ENCODE data around the gene POU6F2. TPM values are rescaled to one million over a fixed set of nuclear protein-coding genes. Genes with fewer than 3 reads are reported as not detected.

Gene POU6F2
- total RNA-seq, 2 donors from 2014 or later, result 0.16 to 0.22 TPM

- no peak for ATAC-seq (replicated peaks)
- H3K27me3 Mint-ChIP-seq, result peaks cover 4% of the 10 kb centered on the region
These were observed 118.3 kb downstream of the POU6F2 start for GRCh38 chr7:39095875-39096619.

GRCh38 chr7:39098506-39098905 lies 120.8 kb downstream of the POU6F2 start:
- Mint-ChIP-seq H3K36me3 (ENCODE audit: low read depth) (no peaks in the 10 kb centered on the region), H3K9me3 (peaks cover 5% of the 10 kb centered on the region), H3K4me1 (no peaks in the 10 kb centered on the region), H3K27ac (no peak overlapping the region), H3K4me3 (no peak overlapping the region), H3K27me3 (peaks cover 4% of the 10 kb centered on the region)
- ATAC-seq (replicated peaks), result no peak

More at GRCh38 chr7:39095875-39096619, 118.3 kb downstream of the POU6F2 start:
- H3K9me3 Mint-ChIP-seq, result peaks cover 5% of the 10 kb centered on the region
- no peaks in the 10 kb centered on the region for H3K4me1 Mint-ChIP-seq
- no peak overlapping the region for H3K4me3 Mint-ChIP-seq
- no peaks in the 10 kb centered on the region for H3K36me3 Mint-ChIP-seq (ENCODE audit: low read depth)
- H3K27ac Mint-ChIP-seq, result no peak overlapping the region

GRCh38 chr7:39099146-39099545 lies 121.4 kb downstream of the POU6F2 start:
- H3K4me3 Mint-ChIP-seq, result no peak overlapping the region
- H3K27ac Mint-ChIP-seq, result no peak overlapping the region
- no peaks in the 10 kb centered on the region for H3K36me3 Mint-ChIP-seq (ENCODE audit: low read depth)
- peaks cover 4% of the 10 kb centered on the region for H3K27me3 Mint-ChIP-seq
- ATAC-seq (replicated peaks), result no peak
- H3K9me3 Mint-ChIP-seq, result peaks cover 5% of the 10 kb centered on the region
- no peaks in the 10 kb centered on the region for H3K4me1 Mint-ChIP-seq

- peaks cover 4% of the 10 kb centered on the region for H3K27me3 Mint-ChIP-seq
- no peaks in the 10 kb centered on the region for H3K36me3 Mint-ChIP-seq (ENCODE audit: low read depth)
- H3K9me3 Mint-ChIP-seq, result peaks cover 5% of the 10 kb centered on the region
- H3K4me3 Mint-ChIP-seq, result no peak overlapping the region
- H3K4me1 Mint-ChIP-seq, result no peaks in the 10 kb centered on the region
- ATAC-seq (replicated peaks), result no peak
- no peak overlapping the region for H3K27ac Mint-ChIP-seq
These were observed 122.6 kb downstream of the POU6F2 start for GRCh38 chr7:39100270-39100669.

DNA sequence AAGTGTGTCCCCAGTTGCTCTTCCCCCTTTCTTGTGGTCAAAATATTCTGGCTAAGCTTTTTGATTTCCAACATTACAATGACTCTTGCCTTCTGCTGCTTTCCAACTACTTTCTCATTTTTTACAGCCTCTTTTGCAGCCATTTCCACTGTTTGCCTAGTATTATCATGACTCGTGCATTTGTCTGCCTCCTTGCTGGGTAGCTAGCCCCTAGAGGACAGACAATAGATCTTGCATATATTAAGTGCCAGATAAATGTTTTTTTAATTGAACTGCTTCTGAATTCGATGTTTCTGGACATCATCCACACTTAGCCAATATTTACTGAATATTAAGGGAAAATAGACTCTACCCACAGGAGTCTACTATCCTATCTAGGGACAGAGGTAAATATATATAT lies 124.5 kb downstream of the POU6F2 start:
- H3K4me1 Mint-ChIP-seq, result no peaks in the 10 kb centered on the region
- H3K4me3 Mint-ChIP-seq, result no peak overlapping the region
- ATAC-seq (replicated peaks), result no peak
- peaks cover 9% of the 10 kb centered on the region for H3K27me3 Mint-ChIP-seq
- H3K36me3 Mint-ChIP-seq (ENCODE audit: low read depth), result no peaks in the 10 kb centered on the region
- H3K9me3 Mint-ChIP-seq, result peaks cover 9% of the 10 kb centered on the region
- H3K27ac Mint-ChIP-seq, result no peak overlapping the region

GRCh38 chr7:39105720-39106119 lies 128.0 kb downstream of the POU6F2 start:
- no peak for ATAC-seq (replicated peaks)
- Mint-ChIP-seq H3K4me1 (no peaks in the 10 kb centered on the region), H3K9me3 (peaks cover 4% of the 10 kb centered on the region), H3K27ac (no peak overlapping the region), H3K4me3 (no peak overlapping the region), H3K36me3 (ENCODE audit: low read depth) (no peaks in the 10 kb centered on the region), H3K27me3 (peaks cover 8% of the 10 kb centered on the region)

DNA sequence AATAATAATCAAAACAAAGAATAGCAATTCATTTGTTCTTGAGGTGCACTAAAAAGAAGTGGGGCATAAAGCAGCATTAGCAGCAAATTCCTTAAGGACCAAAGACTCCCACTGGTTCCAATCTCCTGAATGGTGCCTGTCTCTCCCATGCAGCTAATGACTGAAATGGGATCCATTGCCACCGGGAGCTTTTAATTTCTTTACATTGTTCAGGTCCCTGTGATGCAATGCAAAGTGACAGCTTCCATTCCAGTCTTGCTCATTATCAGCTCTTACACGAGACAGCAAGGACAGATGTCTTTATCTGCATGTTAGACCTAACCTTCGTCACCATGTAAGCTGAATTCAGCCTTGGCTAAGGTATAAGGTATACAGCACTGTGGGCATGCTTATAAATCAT lies 148.1 kb downstream of the POU6F2 start:
- Mint-ChIP-seq H3K36me3 (ENCODE audit: low read depth) (no peaks in the 10 kb centered on the region), H3K9me3 (peaks cover 5% of the 10 kb centered on the region), H3K4me1 (no peaks in the 10 kb centered on the region), H3K4me3 (no peak overlapping the region), H3K27me3 (peaks cover 18% of the 10 kb centered on the region), H3K27ac (no peak overlapping the region)
- ATAC-seq (replicated peaks), result no peak

GRCh38 chr7:39127058-39127457 lies 149.3 kb downstream of the POU6F2 start:
- Mint-ChIP-seq H3K9me3 (peaks cover 5% of the 10 kb centered on the region), H3K27me3 (peaks cover 22% of the 10 kb centered on the region), H3K36me3 (ENCODE audit: low read depth) (no peaks in the 10 kb centered on the region), H3K27ac (no peak overlapping the region), H3K4me3 (no peak overlapping the region), H3K4me1 (no peaks in the 10 kb centered on the region)
- no peak for ATAC-seq (replicated peaks)

- ATAC-seq (replicated peaks), result no peak
- peaks cover 25% of the 10 kb centered on the region for H3K27me3 Mint-ChIP-seq
- H3K36me3 Mint-ChIP-seq (ENCODE audit: low read depth), result no peaks in the 10 kb centered on the region
- no peak overlapping the region for H3K4me3 Mint-ChIP-seq
- peaks cover 5% of the 10 kb centered on the region for H3K9me3 Mint-ChIP-seq
- no peak overlapping the region for H3K27ac Mint-ChIP-seq
- no peaks in the 10 kb centered on the region for H3K4me1 Mint-ChIP-seq
These were observed 150.7 kb downstream of the POU6F2 start for GRCh38 chr7:39128287-39128843.

DNA sequence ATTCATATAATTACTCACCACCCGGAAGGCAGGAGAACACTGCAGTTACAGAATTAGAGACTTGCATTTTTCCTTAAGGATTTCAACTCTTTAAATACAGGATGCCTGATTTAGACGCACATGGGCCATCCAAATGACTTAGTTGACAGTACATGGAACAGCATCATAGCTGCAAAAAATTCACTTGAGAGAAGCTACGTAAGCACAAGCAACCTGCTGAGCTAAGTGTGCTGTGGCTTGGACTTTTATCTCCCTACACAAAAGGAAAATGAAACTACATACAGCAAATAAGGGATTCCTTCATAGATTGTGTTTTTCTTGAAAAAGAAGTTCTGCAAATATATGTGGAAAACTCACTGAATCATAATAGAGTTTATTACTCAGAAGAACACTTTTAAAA lies 152.6 kb downstream of the POU6F2 start:
- Mint-ChIP-seq H3K9me3 (peaks cover 5% of the 10 kb centered on the region), H3K36me3 (ENCODE audit: low read depth) (no peaks in the 10 kb centered on the region), H3K4me3 (peak overlapping the region; percentile 45), H3K27me3 (peaks cover 22% of the 10 kb centered on the region), H3K27ac (no peak overlapping the region), H3K4me1 (no peaks in the 10 kb centered on the region)
- no peak for ATAC-seq (replicated peaks)

DNA sequence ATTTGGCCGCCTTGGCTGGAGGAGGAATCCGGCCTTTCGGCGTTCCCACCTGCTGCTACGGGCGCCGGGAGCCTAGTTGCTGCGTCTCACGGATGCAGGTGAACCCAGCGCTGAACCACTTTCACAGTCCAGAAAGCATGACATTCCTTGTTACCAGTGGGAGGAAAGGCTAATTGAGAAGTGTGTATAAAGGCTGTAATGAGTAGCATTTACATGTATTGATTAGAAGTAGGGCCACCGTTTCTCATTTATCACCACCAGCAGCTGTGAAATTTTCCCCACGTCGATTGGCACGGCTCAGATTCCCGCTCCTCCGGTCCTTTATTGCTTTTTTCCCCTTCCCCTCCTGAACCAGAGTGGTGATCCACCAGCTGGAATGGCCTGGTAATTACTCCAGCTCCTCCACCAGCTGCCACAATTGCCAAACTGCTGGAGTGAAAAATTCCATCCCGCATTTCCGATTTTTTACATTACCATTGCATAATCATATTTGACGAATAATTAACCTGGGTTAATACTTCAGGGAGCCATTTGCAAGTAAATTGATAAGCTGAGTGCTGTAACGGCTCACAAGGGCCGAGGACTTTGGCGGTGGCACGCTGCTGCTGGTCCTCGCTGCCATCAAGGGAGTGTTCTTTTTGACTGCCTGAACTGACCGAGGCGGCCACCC lies 153.3 kb downstream of the POU6F2 start:
- Mint-ChIP-seq H3K4me3 (peak overlapping the region; percentile 45), H3K27me3 (peaks cover 20% of the 10 kb centered on the region), H3K9me3 (peaks cover 5% of the 10 kb centered on the region), H3K4me1 (no peaks in the 10 kb centered on the region), H3K36me3 (ENCODE audit: low read depth) (no peaks in the 10 kb centered on the region), H3K27ac (no peak overlapping the region)
- no peak for ATAC-seq (replicated peaks)

DNA sequence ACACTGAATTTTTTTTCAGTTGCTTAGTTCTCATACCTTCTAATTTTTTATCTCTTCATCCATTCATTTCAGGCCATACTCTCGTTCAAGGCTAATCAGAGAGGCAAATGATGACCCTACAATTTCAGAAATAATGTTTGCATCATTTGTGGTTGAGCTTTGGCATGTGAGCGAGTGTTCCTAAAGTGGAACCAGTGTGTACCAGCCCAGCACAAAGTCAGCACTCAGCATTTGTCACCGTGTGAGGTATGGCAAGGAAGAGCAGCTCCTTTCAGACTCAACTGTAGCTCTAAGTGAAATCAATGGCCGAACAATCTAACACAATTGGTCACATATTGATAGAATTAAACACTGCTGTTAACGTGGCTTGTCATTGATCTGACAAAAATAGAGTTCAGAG lies 154.6 kb downstream of the POU6F2 start:
- peaks cover 16% of the 10 kb centered on the region for H3K27me3 Mint-ChIP-seq
- no peak for ATAC-seq (replicated peaks)

DNA sequence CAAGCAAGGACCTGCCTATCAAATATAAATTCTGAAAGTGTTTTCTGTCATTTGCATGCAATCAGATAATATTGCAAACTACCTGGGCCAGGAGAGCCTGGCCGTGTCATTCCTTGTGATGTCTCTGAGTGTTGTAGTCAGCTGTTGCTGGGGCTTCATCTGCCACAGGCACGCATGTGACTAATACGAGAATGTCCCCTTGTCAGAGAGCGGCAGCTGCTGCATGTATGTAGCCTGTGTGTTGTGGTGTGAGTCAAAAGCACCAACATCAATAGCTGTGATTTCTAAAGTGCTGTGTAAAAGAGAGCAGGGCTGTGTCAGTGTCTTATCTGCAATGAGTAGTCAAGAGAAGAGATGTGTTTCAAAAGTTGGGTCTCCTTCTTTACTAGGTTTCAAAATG lies 155.4 kb downstream of the POU6F2 start:
- H3K9me3 Mint-ChIP-seq, result no peaks in the 10 kb centered on the region
- H3K4me1 Mint-ChIP-seq, result no peaks in the 10 kb centered on the region
- H3K27me3 Mint-ChIP-seq, result peaks cover 13% of the 10 kb centered on the region
- no peak overlapping the region for H3K4me3 Mint-ChIP-seq
- no peaks in the 10 kb centered on the region for H3K36me3 Mint-ChIP-seq (ENCODE audit: low read depth)
- ATAC-seq (replicated peaks), result no peak
- no peak overlapping the region for H3K27ac Mint-ChIP-seq

More for the DNA sequence above, 154.6 kb downstream of the POU6F2 start:
- no peak overlapping the region for H3K27ac Mint-ChIP-seq
- H3K9me3 Mint-ChIP-seq, result peaks cover 3% of the 10 kb centered on the region
- no peaks in the 10 kb centered on the region for H3K4me1 Mint-ChIP-seq
- H3K4me3 Mint-ChIP-seq, result no peak overlapping the region
- H3K36me3 Mint-ChIP-seq (ENCODE audit: low read depth), result no peaks in the 10 kb centered on the region

- Mint-ChIP-seq H3K27me3 (peaks cover 6% of the 10 kb centered on the region), H3K27ac (no peak overlapping the region), H3K4me3 (no peak overlapping the region), H3K9me3 (no peaks in the 10 kb centered on the region), H3K36me3 (ENCODE audit: low read depth) (no peaks in the 10 kb centered on the region), H3K4me1 (no peaks in the 10 kb centered on the region)
- no peak for ATAC-seq (replicated peaks)
These were observed 159.8 kb downstream of the POU6F2 start for GRCh38 chr7:39137480-39137879.

DNA sequence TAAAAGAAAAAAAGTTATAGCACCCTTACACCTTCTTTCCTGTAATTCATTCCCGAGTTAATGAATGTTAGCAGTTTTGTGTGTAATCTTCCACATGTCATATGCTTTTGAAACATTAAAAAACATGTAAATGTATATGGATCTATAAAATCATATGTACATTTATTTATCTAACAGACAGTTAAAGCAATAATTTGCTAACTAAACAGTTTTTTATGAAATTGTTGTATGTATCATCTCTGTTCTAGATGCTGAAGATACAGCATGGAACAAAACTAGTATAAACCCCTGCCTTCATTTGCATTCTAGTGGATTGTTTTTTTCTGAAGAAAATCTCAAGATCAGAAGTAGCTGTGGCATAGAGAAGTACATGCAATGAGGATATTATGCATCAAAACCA lies 165.0 kb downstream of the POU6F2 start:
- no peaks in the 10 kb centered on the region for H3K9me3 Mint-ChIP-seq
- ATAC-seq (replicated peaks), result no peak
- no peak overlapping the region for H3K4me3 Mint-ChIP-seq
- H3K36me3 Mint-ChIP-seq (ENCODE audit: low read depth), result no peaks in the 10 kb centered on the region
- H3K27ac Mint-ChIP-seq, result no peak overlapping the region
- H3K4me1 Mint-ChIP-seq, result no peaks in the 10 kb centered on the region
- peaks cover 4% of the 10 kb centered on the region for H3K27me3 Mint-ChIP-seq
